ENCODE measurements around the gene GALNT1.

Gene GALNT1

GRCh38 chr18:35682281-35682867 is 100.8 kb downstream of the GALNT1 start:
- no peak for DNase-seq

GRCh38 chr18:35683021-35683420 is 101.5 kb downstream of the GALNT1 start:
- no peak for DNase-seq

DNA sequence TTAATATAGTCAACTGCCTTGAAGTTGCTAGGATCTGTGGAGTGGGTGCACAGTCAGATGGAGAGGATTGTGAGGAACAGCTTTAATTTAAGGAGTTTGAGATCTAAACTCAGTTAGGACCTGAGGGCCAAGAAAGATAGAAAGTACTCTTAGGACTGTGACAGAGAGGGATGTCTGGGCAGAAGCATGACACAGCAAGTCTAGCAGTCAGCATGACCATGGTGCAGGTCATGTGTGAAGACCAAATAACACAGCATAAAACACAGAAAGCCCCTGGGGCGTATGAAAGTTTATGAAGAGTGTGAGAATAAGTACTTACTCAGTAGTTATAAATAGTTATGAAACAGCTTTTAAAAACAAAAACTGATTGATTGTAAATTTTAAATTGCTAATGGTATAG is 107.2 kb downstream of the GALNT1 start:
- no peak for DNase-seq

- no peak for DNase-seq
Measured at GRCh38 chr18:35689728-35690127, 108.2 kb downstream of the GALNT1 start.

DNA sequence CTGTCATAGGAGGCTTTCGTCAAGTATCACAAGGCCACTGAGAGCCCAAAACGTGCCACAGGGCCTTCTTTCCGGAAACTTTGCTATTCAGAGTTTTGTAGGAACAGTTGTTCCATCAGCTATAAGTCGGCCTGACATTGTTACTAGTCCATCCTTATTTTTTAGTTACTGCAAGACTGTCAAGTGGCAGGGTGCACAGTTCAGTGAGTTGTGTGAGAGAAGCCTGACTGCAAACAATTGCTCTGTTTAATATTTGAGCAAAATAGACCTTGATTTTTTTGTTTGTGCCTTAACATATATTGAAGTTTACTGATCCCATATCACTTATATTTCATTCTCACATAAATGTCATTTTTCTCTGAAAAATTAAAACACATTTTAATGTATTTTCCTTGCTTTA is 110.1 kb downstream of the GALNT1 start:
- DNase-seq, result no peak

DNA sequence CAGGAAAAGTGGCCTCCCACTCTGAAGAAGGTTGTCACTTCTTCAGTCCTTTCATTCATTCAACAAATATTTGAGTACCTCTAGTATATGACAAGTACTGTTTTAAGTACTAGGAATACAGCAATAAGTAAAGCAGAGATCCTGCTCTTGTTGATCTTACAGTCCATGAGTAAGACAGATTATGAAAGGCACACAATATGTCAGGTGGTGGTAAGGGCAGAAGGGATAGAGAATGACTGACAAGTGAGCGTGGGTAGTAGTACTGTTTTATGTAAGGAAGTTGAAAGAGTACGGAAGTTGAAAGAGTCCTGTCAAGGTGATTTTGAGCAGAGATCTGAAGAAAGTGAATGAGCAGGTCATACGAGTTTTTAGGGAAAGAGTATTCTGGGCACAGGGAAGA is 111.3 kb downstream of the GALNT1 start:
- no peak for DNase-seq

DNA sequence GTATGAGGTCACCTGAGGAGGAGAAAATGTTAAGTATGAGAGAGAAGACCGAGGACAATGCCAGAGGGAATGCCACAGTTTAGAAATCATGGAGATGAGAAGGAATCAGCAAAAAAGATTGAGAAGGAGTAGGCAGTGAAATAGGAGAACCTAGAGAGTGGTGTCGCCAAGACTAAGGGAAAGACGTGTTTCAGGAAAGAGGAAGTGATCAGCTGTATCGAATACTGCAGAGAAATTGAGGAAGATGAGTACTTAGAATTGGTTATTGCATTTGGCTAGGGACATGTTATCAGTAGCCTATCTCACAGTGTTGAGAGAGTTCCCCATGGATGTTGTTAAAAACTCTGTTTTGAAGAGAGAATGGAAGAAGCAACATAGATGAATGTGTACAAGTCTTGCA is 112.3 kb downstream of the GALNT1 start:
- DNase-seq, result no peak

DNA sequence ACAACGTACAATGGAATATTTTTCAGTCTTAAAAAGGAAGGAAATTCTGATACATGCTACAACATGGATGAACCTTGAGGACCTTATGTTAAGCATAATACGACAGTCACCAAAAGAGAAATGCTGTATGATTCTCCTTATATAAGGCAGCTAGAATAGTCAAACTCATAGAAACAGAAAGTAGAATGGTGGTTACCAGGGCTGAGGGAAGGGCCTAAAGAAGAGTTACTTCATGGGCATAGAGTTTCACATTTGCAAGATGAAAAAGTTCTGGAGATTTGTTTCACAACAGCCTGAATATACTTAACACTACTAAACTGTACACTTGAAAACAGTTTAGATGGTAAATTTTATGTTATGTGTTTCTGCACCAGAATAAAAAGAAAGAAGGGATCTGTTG is 113.3 kb downstream of the GALNT1 start:
- no peak for DNase-seq

- no peak for DNase-seq
Measured at GRCh38 chr18:35695384-35695783, 113.8 kb downstream of the GALNT1 start.

DNA sequence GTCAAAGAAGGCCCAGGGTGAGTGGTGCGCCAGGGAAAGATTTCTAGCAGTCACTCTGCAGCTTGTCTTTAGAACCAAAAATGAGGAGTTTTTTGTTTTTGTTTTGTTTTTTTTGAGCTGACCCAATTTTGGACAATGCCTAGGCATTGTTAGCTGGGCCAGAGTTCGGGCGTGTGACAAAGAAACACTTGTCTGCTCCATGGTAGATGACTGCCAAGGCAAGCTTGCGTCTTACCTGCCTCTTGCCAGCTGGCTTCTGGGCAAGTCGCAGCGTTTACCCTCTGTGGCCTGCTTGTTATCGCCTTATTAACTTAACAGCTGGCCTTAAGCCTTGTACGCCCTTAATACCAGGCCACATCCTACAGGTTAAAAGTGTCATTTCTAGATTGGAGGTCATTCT is 114.3 kb downstream of the GALNT1 start:
- DNase-seq, result no peak

DNA sequence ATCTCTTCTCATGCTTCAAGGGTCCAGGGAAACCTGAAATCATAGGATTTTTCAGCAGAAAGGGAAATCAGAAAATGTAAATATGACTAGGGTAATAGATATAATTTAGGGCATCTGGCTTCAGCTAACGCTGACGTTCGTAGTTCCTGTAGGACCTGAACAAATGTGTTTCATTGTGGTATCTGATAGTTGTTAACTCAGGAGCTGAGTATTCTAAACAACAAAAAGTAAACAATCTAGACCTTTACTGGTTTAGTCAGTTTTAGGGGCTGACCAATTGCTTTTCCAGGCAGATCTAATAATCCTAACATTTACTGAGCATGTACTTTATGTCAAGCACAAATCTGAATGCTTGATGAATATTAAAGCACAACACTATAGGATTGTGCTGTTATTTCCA is 114.8 kb downstream of the GALNT1 start:
- no peak for DNase-seq

DNA sequence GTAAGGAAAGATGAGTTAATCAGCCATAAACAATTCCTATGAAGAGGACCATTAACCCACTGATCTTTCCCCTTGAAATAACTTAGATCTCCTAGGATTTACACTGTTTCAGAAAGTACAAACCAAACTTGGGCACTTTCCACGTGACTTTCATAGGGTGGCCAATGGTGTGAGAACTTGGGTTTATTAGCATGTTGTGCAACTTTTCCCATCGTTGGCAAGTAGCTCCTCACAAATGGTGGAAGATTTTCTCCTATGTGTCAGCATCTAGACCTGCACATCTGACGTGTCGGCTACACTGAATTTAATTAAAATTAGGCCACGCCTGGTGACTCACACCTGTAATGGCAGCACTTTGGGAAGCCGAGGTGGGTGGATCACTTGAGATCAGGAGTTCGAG is 116.3 kb downstream of the GALNT1 start:
- DNase-seq, result no peak

- DNase-seq, result no peak
Measured at GRCh38 chr18:35703043-35703688, 121.6 kb downstream of the GALNT1 start.

DNA sequence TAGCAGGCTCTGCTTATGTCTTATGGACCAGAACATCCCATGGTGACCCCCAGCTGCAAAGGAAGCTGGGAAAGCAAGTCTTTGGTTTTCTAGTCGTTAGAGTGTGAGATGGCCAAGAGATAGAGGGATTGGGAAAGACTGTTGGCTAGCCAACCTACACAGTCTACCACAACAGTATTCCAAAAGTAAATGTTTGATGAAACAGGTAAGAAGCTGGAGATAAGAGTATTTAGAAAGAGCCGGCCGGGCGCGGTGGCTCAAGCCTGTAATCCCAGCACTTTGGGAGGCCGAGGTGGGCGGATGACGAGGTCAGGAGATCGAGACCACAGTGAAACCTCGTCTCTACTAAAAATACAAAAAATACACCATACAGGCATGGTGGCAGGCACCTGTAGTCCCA is 124.4 kb downstream of the GALNT1 start:
- DNase-seq, result no peak

DNA sequence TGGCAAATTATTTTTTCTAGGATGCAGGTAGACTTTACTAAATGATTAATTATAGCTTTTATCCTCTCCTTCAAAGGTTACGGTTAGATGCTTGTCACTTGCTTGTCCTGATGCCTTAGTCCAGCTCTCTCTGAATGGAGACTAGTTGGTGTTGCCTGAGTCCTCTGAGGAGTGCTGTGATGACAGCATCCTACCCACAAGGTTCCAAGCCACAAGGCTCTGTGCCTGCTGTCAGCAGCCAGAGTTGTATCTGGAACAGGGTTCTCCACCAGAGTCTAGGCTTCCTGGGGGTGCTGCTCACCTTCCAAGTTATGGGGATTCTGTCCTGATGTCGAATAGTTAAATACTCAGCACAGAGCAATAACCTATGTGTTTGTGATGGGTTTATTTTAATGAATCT is 125.7 kb downstream of the GALNT1 start:
- DNase-seq, result no peak

DNA sequence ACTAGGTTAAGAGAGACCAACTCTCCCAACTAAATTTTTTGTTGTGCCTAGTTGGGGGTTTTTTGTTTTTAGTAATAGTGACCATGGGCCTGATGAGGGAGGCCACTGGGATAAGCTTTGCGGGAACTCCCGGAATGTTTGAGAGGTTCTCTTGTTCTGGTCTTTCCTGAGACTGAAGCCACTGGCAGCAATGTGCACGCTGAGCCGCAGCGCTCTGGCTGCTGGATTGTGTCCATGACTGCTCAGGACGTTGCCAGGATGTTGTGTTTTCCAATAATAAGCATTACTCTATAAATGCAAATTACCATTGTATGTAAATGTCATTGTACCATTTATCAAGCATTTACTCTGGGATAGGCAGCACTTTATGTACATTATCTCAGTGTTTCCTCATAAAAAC is 126.1 kb downstream of the GALNT1 start:
- no peak for DNase-seq

GRCh38 chr18:35710581-35710980 is 129.0 kb downstream of the GALNT1 start:
- no peak for DNase-seq

DNA sequence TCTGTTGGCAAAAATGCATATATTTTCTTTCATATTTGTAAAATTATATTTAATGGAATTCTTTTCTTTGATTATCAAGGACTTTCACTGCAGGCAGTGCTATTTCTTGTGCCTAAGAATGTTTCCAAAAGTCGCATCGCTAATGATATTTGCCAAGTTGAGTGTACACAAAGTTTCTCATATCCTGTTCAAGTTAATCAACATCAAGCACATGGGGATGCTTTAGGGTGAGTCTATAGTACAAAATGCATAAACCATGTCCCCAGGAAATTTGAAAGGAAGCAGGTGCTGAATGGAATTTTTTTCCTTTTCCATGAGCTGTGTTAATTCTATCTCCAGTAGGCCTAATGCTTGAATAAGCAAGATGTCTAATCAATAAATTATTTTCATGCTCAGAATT is 129.7 kb downstream of the GALNT1 start:
- no peak for DNase-seq

DNA sequence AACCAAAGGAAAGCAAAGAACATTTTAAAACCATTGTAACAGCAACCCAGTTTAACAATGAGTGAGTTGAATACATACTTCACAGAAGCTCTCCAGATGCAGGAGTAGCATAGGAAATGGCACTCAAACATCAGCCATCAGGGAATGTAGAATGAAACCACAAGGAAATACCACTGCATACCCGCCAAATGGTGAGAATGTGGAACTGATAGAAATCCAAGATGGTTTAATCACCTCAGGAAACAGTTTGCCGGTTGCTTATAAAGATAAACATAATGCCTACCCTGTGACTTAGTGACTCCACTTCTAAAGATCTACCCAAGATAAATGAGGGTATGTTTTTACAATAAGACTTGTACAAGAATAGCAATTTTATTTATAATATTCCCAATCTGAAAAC is 132.0 kb downstream of the GALNT1 start:
- DNase-seq, result no peak

DNA sequence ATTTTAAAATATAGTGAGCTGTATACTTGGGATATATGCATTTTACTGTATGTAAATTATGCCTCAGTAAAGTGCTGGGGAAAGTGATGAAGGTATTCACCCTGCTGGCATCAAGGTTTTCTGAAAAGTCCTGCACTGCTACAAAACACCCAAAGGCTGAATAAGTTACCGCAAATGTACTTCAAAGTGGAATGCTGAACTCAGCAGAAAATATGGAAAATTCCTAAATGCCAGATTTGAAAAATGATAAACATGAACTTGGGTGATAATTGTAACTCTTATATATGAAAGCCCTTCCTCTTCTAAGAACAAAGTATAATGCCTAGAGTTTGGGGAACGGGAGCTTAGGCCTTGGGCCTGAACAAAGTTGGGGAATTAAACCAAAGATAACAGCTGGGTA is 133.0 kb downstream of the GALNT1 start:
- no peak for DNase-seq

DNA sequence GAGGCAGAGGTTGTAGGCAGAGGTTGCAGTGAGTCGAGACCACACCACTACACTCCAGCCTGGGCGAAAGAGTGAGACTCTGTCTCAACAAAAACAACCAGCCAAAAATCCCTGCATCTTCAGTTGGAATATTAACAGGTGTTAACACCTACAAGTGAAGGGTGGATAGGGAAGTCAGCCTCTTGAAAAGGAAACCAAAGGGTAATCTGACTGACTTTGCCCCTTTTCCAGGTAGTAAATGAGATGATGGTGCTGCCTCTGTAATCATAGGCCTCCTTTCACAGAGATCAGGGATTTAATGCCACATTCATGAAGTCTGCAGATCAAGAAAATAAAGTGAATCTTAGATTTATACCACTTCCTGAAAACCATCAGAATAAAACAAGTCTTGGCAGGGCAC is 133.6 kb downstream of the GALNT1 start:
- DNase-seq, result no peak

DNA sequence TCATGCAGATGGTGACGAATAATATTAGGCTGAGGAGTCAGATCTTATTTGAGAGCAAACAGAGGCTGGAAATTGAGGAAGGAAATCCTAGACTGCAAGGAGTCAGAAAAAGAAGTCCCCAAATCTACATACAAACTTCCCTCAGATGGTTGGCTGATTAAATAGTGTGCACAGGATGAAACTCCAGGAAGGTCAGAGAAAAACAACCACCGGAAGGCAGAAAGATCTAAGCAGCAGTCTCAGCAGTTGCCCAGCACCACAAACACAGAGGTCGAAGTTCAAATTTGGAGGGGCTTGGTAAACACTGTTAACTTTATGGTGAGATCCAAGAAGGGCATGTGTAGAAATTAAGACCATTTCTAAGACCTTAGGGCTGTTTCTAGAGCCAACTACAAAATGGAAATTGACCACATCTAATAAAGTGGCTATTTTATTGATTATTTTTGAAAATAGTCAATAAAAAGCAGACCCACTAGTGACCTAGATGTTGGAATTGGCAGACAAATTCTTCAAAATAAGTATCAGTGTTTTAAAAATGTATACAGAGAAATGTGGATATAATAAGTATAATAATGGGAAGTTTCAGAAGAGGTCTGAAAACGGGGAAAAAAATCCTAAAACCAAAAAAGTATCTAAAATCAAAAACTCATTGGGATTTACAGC is 134.8 kb downstream of the GALNT1 start:
- DNase-seq, result no peak

DNA sequence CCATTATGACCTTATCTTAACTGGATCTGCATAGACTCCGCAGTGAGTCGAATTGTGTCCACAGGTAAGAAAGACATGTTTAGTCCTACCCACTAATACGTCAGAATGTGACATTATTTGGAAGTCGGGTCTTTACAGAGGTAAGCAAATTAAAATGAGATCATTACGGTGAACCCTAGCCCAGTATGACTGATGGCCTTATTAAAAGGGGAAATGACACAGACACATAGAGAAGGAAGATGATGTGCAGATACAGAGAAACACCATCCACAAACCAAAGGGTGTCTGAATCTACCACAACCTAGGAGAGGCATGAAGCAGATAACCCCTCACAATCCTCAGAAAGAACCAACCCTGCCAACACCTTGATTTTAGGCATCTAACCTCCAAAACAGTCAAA is 135.6 kb downstream of the GALNT1 start:
- DNase-seq, result no peak

GRCh38 chr18:35721431-35722081 is 140.0 kb downstream of the GALNT1 start:
- DNase-seq, result no peak

Measured in CD4-positive, alpha-beta T cell treated with Interleukin-17A for 4 hours (primary cell).